Frontal cortex (tissue), 1 donor: ENCODE results near the gene SPINT1. TPM values are rescaled to one million over a fixed set of nuclear protein-coding genes. Genes with fewer than 3 reads are reported as not detected.

Experiments used
- small RNA-seq: library from RNA; depleted of rRNA; stranded (forward); fragments of <200 nt; gene quantifications from one replicate; pipeline ENCODE3, GENCODE V24; 2014
- total RNA-seq: library from RNA; depleted of rRNA; stranded (reverse); fragments of >200 nt; gene quantifications from one replicate; pipeline ENCODE4 v1.2.3, GENCODE V29; 2014

Gene SPINT1
- total RNA-seq, 1 donor from 2014 or later, result 1.6 TPM

Small RNA genes within 50 kb of the gene (small RNA-seq; reads per million reads assigned to genes)
- not detected for gene AC025166.1

Other genes with a start within 250 kb of the SPINT1 start
- gene KNL1, start 249.8 kb upstream of the SPINT1 start, total RNA-seq, result 6.5 TPM
- 0.82 TPM for gene RAD51, start 148.9 kb upstream of the SPINT1 start, total RNA-seq
- 15.9 TPM for gene RMDN3, start 88.8 kb upstream of the SPINT1 start, total RNA-seq
- gene GCHFR, start 80.0 kb upstream of the SPINT1 start, total RNA-seq, result 4.5 TPM
- not detected for gene C15orf62, start 74.1 kb upstream of the SPINT1 start, total RNA-seq
- 18.8 TPM for gene ZFYVE19, start 37.0 kb upstream of the SPINT1 start, total RNA-seq
- gene DNAJC17, start 36.6 kb upstream of the SPINT1 start, total RNA-seq, result 15.5 TPM
- not detected for gene PPP1R14D, start 15.3 kb upstream of the SPINT1 start, total RNA-seq
- 9.4 TPM for gene RHOV, start 30.2 kb downstream of the SPINT1 start, total RNA-seq
- gene VPS18, start 50.4 kb downstream of the SPINT1 start, total RNA-seq, result 29.8 TPM
- 4.1 TPM for gene DLL4, start 85.3 kb downstream of the SPINT1 start, total RNA-seq
- gene CHAC1, start 109.4 kb downstream of the SPINT1 start, total RNA-seq, result 2.9 TPM